HCT116 (cell line): Measurements from ENCODE around the gene RPL27. TPM values are rescaled to one million over a fixed set of nuclear protein-coding genes. Genes with fewer than 3 reads are reported as not detected.

Source experiments
- ATAC-seq: fragments of 200-7000 bp; cut with Tn5 transposase; 2 replicates; pipeline ENCODE4 v1.9.1; 2020; ENCODE audit warnings: mild to moderate bottlenecking, moderate library complexity
- BruUV-seq: library from RNA; stranded (reverse); fragments of 400-500 nt; replicated peaks from 2 replicates; lab custom pipeline; 2021; lab: Mats Ljungman, UMichigan
- CTCF ChIA-PET: fragments of 300-600 bp; sonication (Branson Sonifier 250); formaldehyde crosslinking; loops from one replicate; lab custom pipeline; 2021; ENCODE audit warnings: antibody characterized with exemption; lab: Charles Lee
- POLR2A ChIA-PET: fragments of 300-600, 350-600 bp; sonication (Branson Sonifier 250); formaldehyde crosslinking; loops from one replicate; lab custom pipeline; 2021; ENCODE audit warnings: antibody characterized with exemption; lab: Charles Lee
- RAD21 ChIA-PET, 2 experiments: fragments of 300-600 bp; sonication (Branson Sonifier 250); formaldehyde crosslinking; loops; one replicate each; lab custom pipeline; 2023; ENCODE audit warnings: low total read pairs in 2 of 2; ENCODE audit not compliant: uncharacterized antibody in 2 of 2, unreplicated experiment in 2 of 2, low non-redundant PET in 1 of 2; lab: Charles Lee
- DNase-seq: peaks from one replicate; pipeline ENCODE4 v3.0.0-alpha.2; 2010; ENCODE audit warnings: low read depth, low spot score
- H2AFZ ChIP-seq: fragments of 200-600 bp; shearing (Covaris generic), sonication (generic); 2 replicates; pipeline ENCODE4 v1.6.1; 2017; ENCODE audit warnings: low read depth, mixed run types, mixed read lengths, antibody characterized with exemption, low read length; ENCODE audit not compliant: poor library complexity, severe bottlenecking
- H3K27ac ChIP-seq: 2 replicates; pipeline ENCODE4 v1.5.1; 2012; ENCODE audit warnings: low read depth, low read length
- H3K27me3 ChIP-seq: fragments of 200-600 bp; sonication (generic); 2 replicates; pipeline ENCODE4 v1.6.1; 2016; ENCODE audit warnings: mixed run types, low read length, mixed read lengths; ENCODE audit not compliant: insufficient read depth
- H3K36me3 ChIP-seq, 2 experiments: fragments of 200-500 bp in 1 of 2; fragments of 200-600 bp in 1 of 2; sonication (Bioruptor generic) in 1 of 2; sonication (generic) in 1 of 2; 2 replicates each; pipeline versions ENCODE4 v1.5.1 to v1.6.1; 2014 to 2016; ENCODE audit warnings: low read length in 2 of 2, inconsistent platforms in 1 of 2, mixed read lengths in 1 of 2, mixed run types in 1 of 2; ENCODE audit not compliant: insufficient read depth in 2 of 2, control insufficient read depth in 1 of 2
- H3K4me1 ChIP-seq, 2 experiments: fragments of 200-600 bp in 1 of 2; sonication (generic) in 1 of 2; 2 replicates each; pipeline versions ENCODE4 v1.5.1 to v1.6.1; 2012 to 2017; ENCODE audit warnings: low read length in 2 of 2, inconsistent platforms in 1 of 2, mild to moderate bottlenecking in 1 of 2, mixed read lengths in 1 of 2, mixed run types in 1 of 2, moderate library complexity in 1 of 2; ENCODE audit not compliant: insufficient read depth in 2 of 2, control insufficient read depth in 1 of 2
- H3K4me2 ChIP-seq: fragments of 200-600 bp; sonication (generic); 2 replicates; pipeline ENCODE4 v1.6.1; 2017; ENCODE audit warnings: mixed run types, low read length, mixed read lengths
- H3K4me3 ChIP-seq, 2 experiments: fragments of 200-600 bp in 1 of 2; sonication (generic) in 1 of 2; replicated peaks in 1 of 2; 2 replicates each; pipeline ENCODE4 v1.5.1; 2011 to 2016; ENCODE audit warnings: low read length in 2 of 2, control low read depth in 1 of 2, low read depth in 1 of 2, mild to moderate bottlenecking in 1 of 2, mixed read lengths in 1 of 2, mixed run types in 1 of 2
- H3K79me2 ChIP-seq: fragments of 200-600 bp; sonication (generic); 2 replicates; pipeline ENCODE4 v1.6.1; 2017; ENCODE audit warnings: mild to moderate bottlenecking, mixed run types, low read length, moderate library complexity, mixed read lengths; ENCODE audit not compliant: insufficient read depth
- H3K9ac ChIP-seq: fragments of 200-600 bp; sonication (generic); 2 replicates; pipeline ENCODE4 v1.6.1; 2016; ENCODE audit warnings: low read length, mixed read lengths
- H3K9me2 ChIP-seq: fragments of 200-600 bp; sonication (generic), shearing (Covaris generic); 2 replicates; pipeline ENCODE4 v1.6.1; 2017; ENCODE audit warnings: mixed run types, mild to moderate bottlenecking, moderate library complexity; ENCODE audit not compliant: insufficient read depth
- H3K9me3 ChIP-seq, 2 experiments: fragments of 200-500 bp in 1 of 2; fragments of 200-600 bp in 1 of 2; sonication (Bioruptor generic) in 1 of 2; sonication (generic) in 1 of 2; 2 replicates each; pipeline ENCODE4 v1.6.1; 2014 to 2017; ENCODE audit warnings: low read length in 2 of 2, mixed read lengths in 2 of 2, inconsistent platforms in 1 of 2, low read depth in 1 of 2, mild to moderate bottlenecking in 1 of 2, mixed run types in 1 of 2, moderate library complexity in 1 of 2; ENCODE audit not compliant: control insufficient read depth in 1 of 2, insufficient read depth in 1 of 2
- H4K20me1 ChIP-seq: fragments of 200-600 bp; sonication (generic), shearing (Covaris generic); 2 replicates; pipeline ENCODE4 v1.6.1; 2017; ENCODE audit warnings: mixed run types, mild to moderate bottlenecking, moderate library complexity; ENCODE audit not compliant: insufficient read depth
- POLR2A ChIP-seq: IDR thresholded peaks from 2 replicates; pipeline ENCODE4 v1.7.0; 2011; ENCODE audit warnings: borderline replicate concordance; ENCODE audit not compliant: insufficient read depth, insufficient read length; ENCODE audit errors: extremely low read depth
- RAD21 ChIP-seq: IDR thresholded peaks from 2 replicates; pipeline ENCODE4 v1.6.1; 2012; ENCODE audit warnings: low read depth, mild to moderate bottlenecking
- REST ChIP-seq: IDR thresholded peaks from 2 replicates; pipeline ENCODE4 v1.6.1; 2012; ENCODE audit warnings: low read depth
- SRF ChIP-seq: IDR thresholded peaks from 2 replicates; pipeline ENCODE4 v1.6.1; 2012; ENCODE audit warnings: low read depth
- ZFX ChIP-seq: fragments of 450-650 bp; IDR thresholded peaks from 2 replicates; pipeline ENCODE4 v1.6.1; 2017
- intact Hi-C: fragments of 100-400 bp; cut with micrococcal nuclease; formaldehyde crosslinking; loops from 2 replicates; pipeline ENCODE4 v1.10.0; 2022
- total RNA-seq: library from RNA; stranded (reverse); gene quantifications from one replicate; pipeline ENCODE4 v1.2.1, GENCODE V29; 2021; ENCODE audit not compliant: unreplicated experiment
- TF ChIP-seq, protein P1 (sequence below): IDR thresholded peaks from 2 replicates; pipeline ENCODE4 v1.6.1; 2012

The RPL27 gene
- total RNA-seq, 1 experiment from 2014 or later = 1,295 TPM

DNA sequence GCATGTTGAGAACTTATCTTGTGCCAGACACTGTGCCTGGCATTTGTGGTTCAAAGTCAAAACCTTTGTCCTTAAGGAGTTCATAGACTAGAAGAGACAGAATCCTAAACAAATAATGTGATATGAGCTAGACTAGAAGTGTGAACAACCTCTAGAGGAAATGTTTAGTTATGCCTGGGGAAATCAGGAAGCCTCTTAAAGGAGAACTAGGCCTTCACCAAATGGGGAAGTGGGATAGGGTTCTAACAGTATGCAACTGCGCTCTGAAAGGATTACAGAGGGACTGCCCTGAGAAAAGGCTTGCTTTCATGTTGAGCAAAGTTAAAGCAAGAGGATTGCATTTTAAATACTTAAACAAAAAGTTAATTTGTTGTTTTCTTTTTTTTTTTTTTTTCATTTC is 13.0 kb upstream of the RPL27 start:
- TF ChIP-seq, protein P1, sequence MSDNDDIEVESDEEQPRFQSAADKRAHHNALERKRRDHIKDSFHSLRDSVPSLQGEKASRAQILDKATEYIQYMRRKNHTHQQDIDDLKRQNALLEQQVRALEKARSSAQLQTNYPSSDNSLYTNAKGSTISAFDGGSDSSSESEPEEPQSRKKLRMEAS = no peak
- no peak for TF ChIP-seq POLR2A
- TF ChIP-seq REST = no peak
- no peak for TF ChIP-seq ZFX
- no peak for TF ChIP-seq RAD21
- TF ChIP-seq SRF = no peak
- no peaks in the 10 kb centered on the region for H3K9me2 ChIP-seq
- intact Hi-C loops = no loop called here
- H3K27ac ChIP-seq = no peak overlapping the region
- H2AFZ ChIP-seq = no peak overlapping the region
- H4K20me1 ChIP-seq = no peaks in the 10 kb centered on the region
- ChIA-PET RAD21 (no interaction called here), CTCF (interaction anchor here (1.4 kb wide), 1 partner anchor 12 kb away, joined by 5 read pairs; no protein-coding TSS in a partner anchor), POLR2A (interaction anchor here (1.7 kb wide), 1 partner anchor 13 kb away, joined by 8 read pairs; the partner anchor contains the start of gene RPL27)
- no peak for DNase-seq
- H3K27me3 ChIP-seq = no peaks in the 10 kb centered on the region
- ATAC-seq = no peak
- no peaks in the 10 kb centered on the region for H3K9me3 ChIP-seq
- H3K4me1 ChIP-seq = peaks cover 0 to 25% of the 10 kb centered on the region in 2 experiments; a peak in 2 of 4 replicates
- H3K9ac ChIP-seq = no peak overlapping the region
- no peak overlapping the region for H3K4me3 ChIP-seq
- peaks cover 27 to 36% of the 10 kb centered on the region in 2 experiments; a peak in 3 of 4 replicates for H3K36me3 ChIP-seq
- H3K79me2 ChIP-seq = peaks cover 40% of the 10 kb centered on the region
- H3K4me2 ChIP-seq = no peak overlapping the region
- BruUV-seq = no TSS peak
